ENCODE measurements around the gene BHLHE40.
A peak's percentile ranks its signal among the peaks of the same experiment; 100 is the strongest.

The BHLHE40 gene

GRCh38 chr3:4972652-4973643 lies 6.3 kb upstream of the BHLHE40 start:
- Histone ChIP-seq H2AK5ac (ENCODE audit: low read length) (no peak overlapping the region), H3K4ac (ENCODE audit: low read depth, low read length) (no peak overlapping the region), H2BK15ac (replicated peaks; ENCODE audit: low read depth) (no peak overlapping the region), H3K79me1 (ENCODE audit: low read length) (no peaks in the 10 kb centered on the region), H3K4me1 (ENCODE audit: control insufficient read depth, low read depth, low read length) (peaks cover 2% of the 10 kb centered on the region), H3K27me3 (ENCODE audit: insufficient read depth, low read length, poor library complexity) (no peaks in the 10 kb centered on the region), H3K36me3 (ENCODE audit: control insufficient read depth, insufficient read depth, low read length) (no peaks in the 10 kb centered on the region), H3K27ac (ENCODE audit: low read depth, low read length) (no peak overlapping the region), H4K5ac (ENCODE audit: low read length) (no peak overlapping the region), H3K9ac (ENCODE audit: low read length) (no peak overlapping the region), H3K23ac (ENCODE audit: low read length) (no peak overlapping the region), H3K56ac (ENCODE audit: low read length) (no peak overlapping the region), H2BK120ac (ENCODE audit: low read depth, low read length) (no peak overlapping the region), H4K8ac (ENCODE audit: low read depth, low read length) (no peak overlapping the region), H3K18ac (ENCODE audit: low read length) (no peak overlapping the region), H2BK5ac (ENCODE audit: low read length) (no peak overlapping the region), H3K79me2 (ENCODE audit: control insufficient read depth, insufficient read depth, low read length) (no peaks in the 10 kb centered on the region), H3K4me2 (ENCODE audit: low read length) (no peak overlapping the region), H3K4me3 (ENCODE audit: low read length) (no peak overlapping the region)
- DNase-seq, result no peak
- WGBS (ENCODE audit: extremely low coverage, insufficient coverage, low lambda C conversion rate), result no CpG with 5 or more reads among the region's 9 CpGs

GRCh38 chr3:4974154-4974553 lies 5.1 kb upstream of the BHLHE40 start:
- no peak overlapping the region for H3K23ac ChIP-seq (ENCODE audit: low read length)
- WGBS (ENCODE audit: extremely low coverage, insufficient coverage, low lambda C conversion rate), result 100% methylated on average over 1 of the region's 2 CpGs
- H3K79me2 ChIP-seq (ENCODE audit: control insufficient read depth, insufficient read depth, low read length), result no peaks in the 10 kb centered on the region
- no peak overlapping the region for H2AK5ac ChIP-seq (ENCODE audit: low read length)
- no peak overlapping the region for H2BK120ac ChIP-seq (ENCODE audit: low read depth, low read length)
- no peak overlapping the region for H3K4me2 ChIP-seq (ENCODE audit: low read length)
- H3K4ac ChIP-seq (ENCODE audit: low read depth, low read length), result no peak overlapping the region
- H3K36me3 ChIP-seq (ENCODE audit: control insufficient read depth, insufficient read depth, low read length), result no peaks in the 10 kb centered on the region
- no peak overlapping the region for H4K5ac ChIP-seq (ENCODE audit: low read length)
- no peak overlapping the region for H3K56ac ChIP-seq (ENCODE audit: low read length)
- no peak overlapping the region for H3K18ac ChIP-seq (ENCODE audit: low read length)
- H3K27ac ChIP-seq (ENCODE audit: low read depth, low read length), result no peak overlapping the region
- DNase-seq, result no peak
- H3K4me1 ChIP-seq (ENCODE audit: control insufficient read depth, low read depth, low read length), result peaks cover 2% of the 10 kb centered on the region
- H2BK5ac ChIP-seq (ENCODE audit: low read length), result no peak overlapping the region
- no peak overlapping the region for H2BK15ac ChIP-seq (replicated peaks; ENCODE audit: low read depth)
- no peaks in the 10 kb centered on the region for H3K27me3 ChIP-seq (ENCODE audit: insufficient read depth, low read length, poor library complexity)
- H3K79me1 ChIP-seq (ENCODE audit: low read length), result no peaks in the 10 kb centered on the region
- no peak overlapping the region for H3K4me3 ChIP-seq (ENCODE audit: low read length)
- H4K8ac ChIP-seq (ENCODE audit: low read depth, low read length), result no peak overlapping the region
- H3K9ac ChIP-seq (ENCODE audit: low read length), result no peak overlapping the region

- H3K36me3 ChIP-seq (ENCODE audit: control insufficient read depth, insufficient read depth, low read length), result no peaks in the 10 kb centered on the region
- WGBS (ENCODE audit: extremely low coverage, insufficient coverage, low lambda C conversion rate), result no CpG with 5 or more reads among the region's 4 CpGs
- peak; percentile 95 for DNase-seq
- H3K79me2 ChIP-seq (ENCODE audit: control insufficient read depth, insufficient read depth, low read length), result peaks cover 15% of the 10 kb centered on the region
- no peak overlapping the region for H3K27ac ChIP-seq (ENCODE audit: low read depth, low read length)
- no peaks in the 10 kb centered on the region for H3K27me3 ChIP-seq (ENCODE audit: insufficient read depth, low read length, poor library complexity)
- H3K9ac ChIP-seq (ENCODE audit: low read length), result peak overlapping the region; percentile 34
- H3K23ac ChIP-seq (ENCODE audit: low read length), result no peak overlapping the region
- H3K4ac ChIP-seq (ENCODE audit: low read depth, low read length), result no peak overlapping the region
- H4K5ac ChIP-seq (ENCODE audit: low read length), result peak overlapping the region; percentile 60
- H3K18ac ChIP-seq (ENCODE audit: low read length), result peak overlapping the region; percentile 26
- H3K56ac ChIP-seq (ENCODE audit: low read length), result peak overlapping the region; percentile 47
- H3K4me2 ChIP-seq (ENCODE audit: low read length), result no peak overlapping the region
- H3K4me1 ChIP-seq (ENCODE audit: control insufficient read depth, low read depth, low read length), result peaks cover 2% of the 10 kb centered on the region
- no peak overlapping the region for H2AK5ac ChIP-seq (ENCODE audit: low read length)
- no peaks in the 10 kb centered on the region for H3K79me1 ChIP-seq (ENCODE audit: low read length)
- H3K4me3 ChIP-seq (ENCODE audit: low read length), result no peak overlapping the region
- no peak overlapping the region for H4K8ac ChIP-seq (ENCODE audit: low read depth, low read length)
- H2BK120ac ChIP-seq (ENCODE audit: low read depth, low read length), result no peak overlapping the region
- no peak overlapping the region for H2BK5ac ChIP-seq (ENCODE audit: low read length)
- H2BK15ac ChIP-seq (replicated peaks; ENCODE audit: low read depth), result no peak overlapping the region
These were observed 3.1 kb upstream of the BHLHE40 start for GRCh38 chr3:4976109-4976508.

GRCh38 chr3:4977001-4977852 lies 2.0 kb upstream of the BHLHE40 start:
- Histone ChIP-seq H3K79me2 (ENCODE audit: control insufficient read depth, insufficient read depth, low read length) (peaks cover 26% of the 10 kb centered on the region), H3K23ac (ENCODE audit: low read length) (no peak overlapping the region), H3K4me2 (ENCODE audit: low read length) (peak overlapping the region; percentile 59), H3K4me1 (ENCODE audit: control insufficient read depth, low read depth, low read length) (peaks cover 7% of the 10 kb centered on the region), H3K79me1 (ENCODE audit: low read length) (peaks cover 5% of the 10 kb centered on the region), H3K36me3 (ENCODE audit: control insufficient read depth, insufficient read depth, low read length) (no peaks in the 10 kb centered on the region), H4K5ac (ENCODE audit: low read length) (no peak overlapping the region), H3K27ac (ENCODE audit: low read depth, low read length) (peak overlapping the region; percentile 95), H3K4ac (ENCODE audit: low read depth, low read length) (peak overlapping the region; percentile 83), H2BK5ac (ENCODE audit: low read length) (peak overlapping the region; percentile 77), H3K9ac (ENCODE audit: low read length) (peak overlapping the region; percentile 75), H2BK120ac (ENCODE audit: low read depth, low read length) (no peak overlapping the region), H3K18ac (ENCODE audit: low read length) (peak overlapping the region; percentile 91), H2BK15ac (replicated peaks; ENCODE audit: low read depth) (peak overlapping the region; percentile 80), H3K27me3 (ENCODE audit: insufficient read depth, low read length, poor library complexity) (no peaks in the 10 kb centered on the region), H2AK5ac (ENCODE audit: low read length) (no peak overlapping the region), H4K8ac (ENCODE audit: low read depth, low read length) (no peak overlapping the region), H3K56ac (ENCODE audit: low read length) (peak overlapping the region; percentile 96), H3K4me3 (ENCODE audit: low read length) (peak overlapping the region; percentile 2)
- DNase-seq, result peak; percentile 96
- no CpG with 5 or more reads among the region's 35 CpGs for WGBS (ENCODE audit: extremely low coverage, insufficient coverage, low lambda C conversion rate)

GRCh38 chr3:4977853-4978203 lies 1.4 kb upstream of the BHLHE40 start:
- Histone ChIP-seq H3K27ac (ENCODE audit: low read depth, low read length) (peak overlapping the region; percentile 95), H3K4ac (ENCODE audit: low read depth, low read length) (peak overlapping the region; percentile 60), H3K36me3 (ENCODE audit: control insufficient read depth, insufficient read depth, low read length) (no peaks in the 10 kb centered on the region), H2BK120ac (ENCODE audit: low read depth, low read length) (peak overlapping the region; percentile 5), H3K79me2 (ENCODE audit: control insufficient read depth, insufficient read depth, low read length) (peaks cover 31% of the 10 kb centered on the region), H3K4me3 (ENCODE audit: low read length) (peak overlapping the region; percentile 15), H3K23ac (ENCODE audit: low read length) (peak overlapping the region; percentile 90), H3K56ac (ENCODE audit: low read length) (peak overlapping the region; percentile 96), H3K27me3 (ENCODE audit: insufficient read depth, low read length, poor library complexity) (no peaks in the 10 kb centered on the region), H3K4me2 (ENCODE audit: low read length) (peak overlapping the region; percentile 47), H3K9ac (ENCODE audit: low read length) (peak overlapping the region; percentile 75), H2BK15ac (replicated peaks; ENCODE audit: low read depth) (peak overlapping the region; percentile 19), H4K8ac (ENCODE audit: low read depth, low read length) (no peak overlapping the region), H3K18ac (ENCODE audit: low read length) (peak overlapping the region; percentile 91), H3K79me1 (ENCODE audit: low read length) (peaks cover 7% of the 10 kb centered on the region), H2BK5ac (ENCODE audit: low read length) (peak overlapping the region; percentile 79), H4K5ac (ENCODE audit: low read length) (no peak overlapping the region), H3K4me1 (ENCODE audit: control insufficient read depth, low read depth, low read length) (peaks cover 8% of the 10 kb centered on the region), H2AK5ac (ENCODE audit: low read length) (no peak overlapping the region)
- peak; percentile 82 for DNase-seq
- WGBS (ENCODE audit: extremely low coverage, insufficient coverage, low lambda C conversion rate), result no CpG with 5 or more reads among the region's 13 CpGs

All from mesendoderm (in vitro differentiated cells).